Mammary epithelial cell (primary cell): ENCODE measurements around the gene SPTBN1.

Source experiments
- EZH2 ChIP-seq: IDR thresholded peaks from 2 replicates; pipeline ENCODE4 v1.6.1; 2012; ENCODE audit warnings: low read length, inconsistent platforms, borderline replicate concordance
- TF ChIP-seq, protein P1 (sequence below), 2 donors: IDR thresholded peaks in 1 of 2; conservative IDR thresholded peaks in 1 of 2; 2 replicates each; pipeline ENCODE4 v1.5.1; 2011 to 2012; ENCODE audit warnings: inconsistent platforms in 2 of 2, low read length in 2 of 2, mild to moderate bottlenecking in 2 of 2, control low read depth in 1 of 2, low read depth in 1 of 2; ENCODE audit not compliant: insufficient read depth in 1 of 2; ENCODE audit errors: extremely low read depth in 1 of 2

GRCh38 chr2:54513363-54513715 lies 57.2 kb downstream of the SPTBN1 start:
- TF ChIP-seq, protein P1, sequence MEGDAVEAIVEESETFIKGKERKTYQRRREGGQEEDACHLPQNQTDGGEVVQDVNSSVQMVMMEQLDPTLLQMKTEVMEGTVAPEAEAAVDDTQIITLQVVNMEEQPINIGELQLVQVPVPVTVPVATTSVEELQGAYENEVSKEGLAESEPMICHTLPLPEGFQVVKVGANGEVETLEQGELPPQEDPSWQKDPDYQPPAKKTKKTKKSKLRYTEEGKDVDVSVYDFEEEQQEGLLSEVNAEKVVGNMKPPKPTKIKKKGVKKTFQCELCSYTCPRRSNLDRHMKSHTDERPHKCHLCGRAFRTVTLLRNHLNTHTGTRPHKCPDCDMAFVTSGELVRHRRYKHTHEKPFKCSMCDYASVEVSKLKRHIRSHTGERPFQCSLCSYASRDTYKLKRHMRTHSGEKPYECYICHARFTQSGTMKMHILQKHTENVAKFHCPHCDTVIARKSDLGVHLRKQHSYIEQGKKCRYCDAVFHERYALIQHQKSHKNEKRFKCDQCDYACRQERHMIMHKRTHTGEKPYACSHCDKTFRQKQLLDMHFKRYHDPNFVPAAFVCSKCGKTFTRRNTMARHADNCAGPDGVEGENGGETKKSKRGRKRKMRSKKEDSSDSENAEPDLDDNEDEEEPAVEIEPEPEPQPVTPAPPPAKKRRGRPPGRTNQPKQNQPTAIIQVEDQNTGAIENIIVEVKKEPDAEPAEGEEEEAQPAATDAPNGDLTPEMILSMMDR (conservative IDR thresholded peaks at IDR 0.05 in 1 of 2, IDR thresholded peaks at IDR 0.05 in 1 of 2; ENCODE audit: extremely low read depth in 1 of 2, insufficient read depth in 1 of 2, low read depth in 1 of 2, low read length in 2 of 2): no peak
- TF ChIP-seq EZH2: no peak
